Testis (tissue), 2 donors: ENCODE results near the gene ZNF687.

Experiments
- CTCF ChIP-seq, 3 experiments: fragments of 450-650 bp in 2 of 3; fragments of 200-600 bp in 1 of 3; sonication (generic) in 1 of 3; IDR thresholded peaks; one replicate each; pipeline ENCODE4 v1.5.1; 2016 to 2019; ENCODE audit warnings: antibody characterized with exemption in 3 of 3, mild to moderate bottlenecking in 2 of 3, moderate library complexity in 1 of 3
- POLR2A ChIP-seq: fragments of 450-650 bp; IDR thresholded peaks from one replicate; pipeline ENCODE4 v1.6.1; 2017; ENCODE audit warnings: antibody characterized with exemption, mild to moderate bottlenecking, moderate library complexity

- no peak for TF ChIP-seq CTCF (IDR thresholded peaks at IDR 0.05)
- TF ChIP-seq POLR2A, result no peak
These were observed 14.3 kb upstream of the ZNF687 start for GRCh38 chr1:151267760-151268159.
